Neural progenitor cell (in vitro differentiated cells): ENCODE data around the gene PTPRN2. TPM values are rescaled to one million over a fixed set of nuclear protein-coding genes. Genes with fewer than 3 reads are reported as not detected.

Source experiments
- DNase-seq: peaks from one replicate; pipeline ENCODE4 v3.0.0-alpha.2; 2016; ENCODE audit warnings: low spot score
- H2AFZ ChIP-seq: fragments of 200-600 bp; sonication (generic); replicated peaks from 2 replicates; pipeline ENCODE4 v1.6.1; 2016; ENCODE audit warnings: antibody characterized with exemption
- H3F3A ChIP-seq: fragments of 200-600 bp; sonication (generic); 2 replicates; pipeline ENCODE4 v1.6.1; 2016; ENCODE audit warnings: antibody characterized with exemption, low read depth
- H3K27ac ChIP-seq: fragments of 200-600 bp; sonication (generic); 2 replicates; pipeline ENCODE4 v1.5.1; 2016; ENCODE audit warnings: mild to moderate bottlenecking
- H3K27me3 ChIP-seq: fragments of 200-600 bp; sonication (generic); 2 replicates; pipeline ENCODE4 v1.6.1; 2016; ENCODE audit warnings: mild to moderate bottlenecking, moderate library complexity
- H3K36me3 ChIP-seq: fragments of 200-600 bp; sonication (generic); 2 replicates; pipeline ENCODE4 v1.5.1; 2016
- H3K4me1 ChIP-seq: fragments of 200-600 bp; sonication (generic); 2 replicates; pipeline ENCODE4 v1.6.1; 2016; ENCODE audit warnings: mixed run types
- H3K4me2 ChIP-seq: fragments of 200-600 bp; sonication (generic); 2 replicates; pipeline ENCODE4 v1.6.1; 2016
- H3K4me3 ChIP-seq: fragments of 200-600 bp; sonication (generic); 2 replicates; pipeline ENCODE4 v1.5.1; 2016
- H3K79me2 ChIP-seq: fragments of 200-600 bp; sonication (generic); 2 replicates; pipeline ENCODE4 v1.6.1; 2016; ENCODE audit warnings: low read depth
- H3K9ac ChIP-seq: fragments of 200-600 bp; sonication (generic); 2 replicates; pipeline ENCODE4 v1.6.1; 2016
- H3K9me3 ChIP-seq: fragments of 200-600 bp; sonication (generic); 2 replicates; pipeline ENCODE4 v1.5.1; 2016; ENCODE audit warnings: low read depth
- H4K20me1 ChIP-seq: fragments of 200-600 bp; sonication (generic); 2 replicates; pipeline ENCODE4 v1.6.1; 2016; ENCODE audit warnings: low read depth
- H3K27ac Mint-ChIP-seq: 3 replicates; pipeline ENCODE4 v1.8.0; 2021; ENCODE audit warnings: mixed read lengths
- H3K27me3 Mint-ChIP-seq: 2 replicates; pipeline ENCODE4 v1.8.0; 2022; ENCODE audit warnings: low read depth, mild to moderate bottlenecking, inconsistent platforms, moderate library complexity, mixed read lengths; ENCODE audit not compliant: insufficient read depth
- H3K36me3 Mint-ChIP-seq: 3 replicates; pipeline ENCODE4 v1.8.0; 2021; ENCODE audit warnings: mixed read lengths
- H3K4me1 Mint-ChIP-seq: 3 replicates; pipeline ENCODE4 v1.8.0; 2021; ENCODE audit warnings: mixed read lengths
- H3K4me3 Mint-ChIP-seq: 3 replicates; pipeline ENCODE4 v1.8.0; 2021; ENCODE audit warnings: mild to moderate bottlenecking, moderate library complexity, mixed read lengths
- H3K9me3 Mint-ChIP-seq: 3 replicates; pipeline ENCODE4 v1.8.0; 2020; ENCODE audit warnings: mixed read lengths
- CTCF ChIP-seq: fragments of 200-600 bp; sonication (generic); IDR thresholded peaks from 2 replicates; pipeline ENCODE4 v1.5.1; 2017; ENCODE audit warnings: antibody characterized with exemption, mild to moderate bottlenecking
- EZH2 ChIP-seq: fragments of 200-600 bp; sonication (generic); IDR thresholded peaks from 2 replicates; pipeline ENCODE4 v1.6.1; 2017; ENCODE audit warnings: antibody characterized with exemption, mild to moderate bottlenecking, moderate library complexity
- EZH2phosphoT487 ChIP-seq: fragments of 200-600 bp; sonication (generic); IDR thresholded peaks from 2 replicates; pipeline ENCODE4 v1.6.1; 2017; ENCODE audit warnings: antibody characterized with exemption
- total RNA-seq: library from RNA; depleted of rRNA; stranded (reverse); fragments of >200 nt; gene quantifications from 2 replicates; pipeline ENCODE4 v1.2.3, GENCODE V29; 2015; ENCODE audit warnings: low replicate concordance

PTPRN2 gene
- total RNA-seq, 1 donor from 2014 or later: 3.0 TPM

- no peak overlapping the region for H3K4me3 ChIP-seq
- H3K27me3 ChIP-seq: no peaks in the 10 kb centered on the region
- H2AFZ ChIP-seq: no peak overlapping the region
- Mint-ChIP-seq H3K4me3 (no peak overlapping the region), H3K27ac (no peak overlapping the region), H3K9me3 (peaks cover 3% of the 10 kb centered on the region), H3K27me3 (peaks cover 11% of the 10 kb centered on the region), H3K36me3 (no peaks in the 10 kb centered on the region), H3K4me1 (peaks cover 5% of the 10 kb centered on the region)
- no peaks in the 10 kb centered on the region for H3K79me2 ChIP-seq
- H3F3A ChIP-seq: peaks cover 9% of the 10 kb centered on the region
- no peak overlapping the region for H3K27ac ChIP-seq
- TF ChIP-seq CTCF (no peak), EZH2 (no peak), EZH2phosphoT487 (no peak)
- no peaks in the 10 kb centered on the region for H3K9me3 ChIP-seq
- no peak overlapping the region for H3K4me2 ChIP-seq
- no peak overlapping the region for H3K9ac ChIP-seq
- no peak for DNase-seq
- no peaks in the 10 kb centered on the region for H3K36me3 ChIP-seq
- H4K20me1 ChIP-seq: peaks cover 3% of the 10 kb centered on the region
- peaks cover 10% of the 10 kb centered on the region for H3K4me1 ChIP-seq
These were observed 32.5 kb downstream of the PTPRN2 start for GRCh38 chr7:158555034-158555520.

- Histone ChIP-seq H3K79me2 (no peaks in the 10 kb centered on the region), H3K27ac (peak overlapping the region; percentile 38), H2AFZ (no peak overlapping the region), H4K20me1 (peaks cover 3% of the 10 kb centered on the region), H3K4me2 (peak overlapping the region; percentile 42), H3F3A (peaks cover 15% of the 10 kb centered on the region), H3K9me3 (no peaks in the 10 kb centered on the region), H3K36me3 (no peaks in the 10 kb centered on the region), H3K27me3 (no peaks in the 10 kb centered on the region), H3K4me1 (peaks cover 23% of the 10 kb centered on the region), H3K9ac (no peak overlapping the region), H3K4me3 (no peak overlapping the region)
- no peak overlapping the region for H3K27ac Mint-ChIP-seq
- peaks cover 10% of the 10 kb centered on the region for H3K27me3 Mint-ChIP-seq
- no peaks in the 10 kb centered on the region for H3K36me3 Mint-ChIP-seq
- peaks cover 5% of the 10 kb centered on the region for H3K4me1 Mint-ChIP-seq
- H3K9me3 Mint-ChIP-seq: peaks cover 1% of the 10 kb centered on the region
- no peak for TF ChIP-seq EZH2phosphoT487
- no peak overlapping the region for H3K4me3 Mint-ChIP-seq
- DNase-seq: no peak
These were observed 36.7 kb downstream of the PTPRN2 start for GRCh38 chr7:158550886-158551452.

- H3K27me3 ChIP-seq: no peaks in the 10 kb centered on the region
- H2AFZ ChIP-seq: no peak overlapping the region
- H3F3A ChIP-seq: peaks cover 15% of the 10 kb centered on the region
- H3K27ac ChIP-seq: peak overlapping the region; percentile 38
- H3K36me3 ChIP-seq: no peaks in the 10 kb centered on the region
- H3K79me2 ChIP-seq: no peaks in the 10 kb centered on the region
- H3K4me1 ChIP-seq: peaks cover 23% of the 10 kb centered on the region
- DNase-seq: no peak
- H3K9ac ChIP-seq: no peak overlapping the region
- Mint-ChIP-seq H3K27me3 (peaks cover 10% of the 10 kb centered on the region), H3K9me3 (no peaks in the 10 kb centered on the region), H3K4me1 (peaks cover 5% of the 10 kb centered on the region), H3K36me3 (no peaks in the 10 kb centered on the region), H3K27ac (no peak overlapping the region), H3K4me3 (no peak overlapping the region)
- H3K4me2 ChIP-seq: peak overlapping the region; percentile 42
- H3K9me3 ChIP-seq: no peaks in the 10 kb centered on the region
- peaks cover 3% of the 10 kb centered on the region for H4K20me1 ChIP-seq
- TF ChIP-seq CTCF (no peak), EZH2 (no peak), EZH2phosphoT487 (no peak)
- H3K4me3 ChIP-seq: no peak overlapping the region
These were observed 37.3 kb downstream of the PTPRN2 start for GRCh38 chr7:158550394-158550700.

GRCh38 chr7:158549616-158550393 is 37.8 kb downstream of the PTPRN2 start:
- H3K79me2 ChIP-seq: no peaks in the 10 kb centered on the region
- peaks cover 23% of the 10 kb centered on the region for H3K4me1 ChIP-seq
- TF ChIP-seq EZH2 (no peak), EZH2phosphoT487 (no peak), CTCF (no peak)
- no peaks in the 10 kb centered on the region for H3K36me3 Mint-ChIP-seq
- H3K9ac ChIP-seq: no peak overlapping the region
- no peaks in the 10 kb centered on the region for H3K9me3 ChIP-seq
- H3K27ac Mint-ChIP-seq: no peak overlapping the region
- peaks cover 15% of the 10 kb centered on the region for H3F3A ChIP-seq
- peak overlapping the region; percentile 38 for H3K27ac ChIP-seq
- H2AFZ ChIP-seq: peak overlapping the region; percentile 76
- H3K27me3 ChIP-seq: no peaks in the 10 kb centered on the region
- H4K20me1 ChIP-seq: peaks cover 3% of the 10 kb centered on the region
- H3K36me3 ChIP-seq: no peaks in the 10 kb centered on the region
- H3K4me2 ChIP-seq: peak overlapping the region; percentile 42
- H3K4me1 Mint-ChIP-seq: peaks cover 5% of the 10 kb centered on the region
- H3K4me3 Mint-ChIP-seq: no peak overlapping the region
- no peaks in the 10 kb centered on the region for H3K9me3 Mint-ChIP-seq
- H3K27me3 Mint-ChIP-seq: peaks cover 8% of the 10 kb centered on the region
- H3K4me3 ChIP-seq: no peak overlapping the region
- DNase-seq: no peak
